KOPT-K1 (cell line): ENCODE measurements around the gene RAD9A.

Experiments
- H3K27ac ChIP-seq: fragments of 200-600 bp; sonication (generic); 2 replicates; pipeline ENCODE4 v1.5.1; 2016; ENCODE audit warnings: antibody characterized with exemption, mild to moderate bottlenecking, low read depth, low read length; ENCODE audit not compliant: poor library complexity, severe bottlenecking
- H3K36me3 ChIP-seq: fragments of 200-600 bp; sonication (generic); 2 replicates; pipeline ENCODE4 v1.5.1; 2017; ENCODE audit warnings: antibody characterized with exemption, mild to moderate bottlenecking, low read length, moderate library complexity; ENCODE audit not compliant: insufficient read depth
- H3K9me3 ChIP-seq: fragments of 200-600 bp; sonication (generic); 2 replicates; pipeline ENCODE4 v1.5.1; 2017; ENCODE audit warnings: antibody characterized with exemption, low read length, mild to moderate bottlenecking; ENCODE audit not compliant: insufficient read depth, poor library complexity, severe bottlenecking

Gene RAD9A

DNA sequence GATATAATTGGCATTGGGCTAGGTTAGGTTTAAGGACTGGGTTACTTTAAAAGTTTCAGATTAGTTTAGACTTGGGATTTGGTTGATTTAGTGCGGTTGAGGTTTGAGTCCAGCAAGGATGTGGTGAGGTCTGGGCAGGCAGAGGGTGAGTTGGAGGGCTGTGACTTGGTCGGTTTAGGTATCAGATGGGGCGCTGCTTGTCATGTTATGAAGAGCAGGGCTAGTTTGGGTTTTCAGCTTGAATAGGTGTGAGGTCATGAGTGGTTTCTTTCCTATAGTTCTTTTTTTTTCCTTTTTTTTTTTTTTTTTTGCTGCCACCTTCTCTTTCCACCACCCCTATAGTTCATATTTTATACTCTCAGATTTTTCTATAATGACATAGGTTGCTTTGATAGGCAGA is 23.2 kb upstream of the RAD9A start:
- Histone ChIP-seq H3K27ac (no peak overlapping the region), H3K36me3 (no peaks in the 10 kb centered on the region), H3K9me3 (no peaks in the 10 kb centered on the region)

DNA sequence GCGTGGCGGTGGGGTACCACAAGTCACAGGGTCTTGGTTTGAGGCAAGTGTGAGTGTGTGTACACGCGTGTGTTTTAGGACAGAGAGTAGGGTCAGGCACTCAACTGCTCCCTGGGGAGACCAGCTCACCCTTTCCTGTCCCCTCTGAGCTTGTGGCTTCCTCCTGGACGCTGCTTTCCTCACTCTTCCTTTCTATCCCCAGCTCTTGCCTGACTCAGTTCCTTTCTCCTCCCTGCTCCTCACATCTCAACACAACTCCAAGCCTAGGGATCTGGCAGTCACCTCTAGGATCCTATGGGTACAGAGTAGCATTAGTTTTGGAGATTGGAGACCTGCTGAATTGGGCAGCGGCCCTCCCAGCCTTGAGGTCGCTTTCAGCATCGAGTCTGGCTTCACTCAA is 22.5 kb upstream of the RAD9A start:
- no peak overlapping the region for H3K27ac ChIP-seq

DNA sequence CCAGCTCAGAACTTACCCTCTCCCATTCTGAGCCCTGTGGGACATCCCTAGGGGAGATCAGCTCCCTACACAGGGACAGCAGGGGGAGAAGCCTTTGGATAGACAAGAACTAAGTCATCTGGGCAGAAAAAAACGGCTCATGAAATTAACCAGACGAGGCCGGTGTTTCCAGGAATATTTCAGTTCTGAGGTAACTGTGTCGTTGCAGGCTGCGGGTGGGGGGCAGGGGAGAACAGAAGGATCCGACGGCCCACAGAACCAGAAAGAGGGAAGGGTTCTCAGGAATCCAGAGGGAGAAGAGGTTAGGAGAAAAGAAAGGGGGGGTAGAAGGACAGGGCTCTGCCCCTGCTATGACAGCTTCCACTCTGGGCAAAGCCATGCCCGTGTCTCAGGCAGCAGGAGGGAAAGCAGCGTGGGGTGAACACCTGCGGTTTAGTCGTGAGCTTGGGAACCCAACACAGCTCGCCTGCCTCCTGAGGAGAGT is 21.9 kb upstream of the RAD9A start:
- Histone ChIP-seq H3K36me3 (no peaks in the 10 kb centered on the region), H3K27ac (no peak overlapping the region), H3K9me3 (no peaks in the 10 kb centered on the region)

More for the DNA sequence above, 22.5 kb upstream of the RAD9A start:
- Histone ChIP-seq H3K36me3 (no peaks in the 10 kb centered on the region), H3K9me3 (no peaks in the 10 kb centered on the region)

DNA sequence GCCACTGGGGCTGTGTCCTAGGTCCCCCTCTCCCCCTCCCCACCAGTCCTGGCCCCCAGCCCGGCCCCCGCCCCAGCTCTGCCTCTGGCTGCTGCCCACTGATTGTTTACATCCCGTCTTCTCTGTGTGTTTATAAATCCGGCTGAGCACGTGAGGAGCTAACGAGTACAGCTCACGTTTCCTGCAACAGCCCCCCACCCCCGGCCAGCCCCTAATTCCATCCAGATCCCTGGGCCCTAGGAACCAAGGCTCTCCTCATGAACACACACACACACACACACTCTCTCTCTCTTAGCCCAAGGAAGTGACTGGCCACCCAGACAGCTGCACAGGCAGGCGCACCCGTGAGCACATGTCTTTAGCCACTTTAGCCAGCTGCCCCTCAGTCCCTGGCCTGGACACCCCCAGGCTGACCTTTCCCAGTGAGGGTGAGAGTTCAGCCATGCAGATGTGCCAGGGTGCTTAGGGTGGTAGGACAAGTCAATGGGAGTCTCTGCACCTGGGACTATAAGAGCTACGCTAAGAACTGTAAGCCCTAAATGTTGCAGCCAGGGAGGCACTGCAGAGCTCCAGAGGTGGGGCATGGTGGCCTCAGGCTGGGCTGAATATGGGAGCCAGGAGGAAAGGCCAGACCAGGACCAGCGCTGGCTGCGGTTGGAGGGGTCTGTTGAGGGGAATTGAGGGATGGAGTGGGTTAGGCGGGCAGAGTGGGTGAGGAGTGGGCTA is 21.3 kb upstream of the RAD9A start:
- no peak overlapping the region for H3K27ac ChIP-seq
- no peaks in the 10 kb centered on the region for H3K9me3 ChIP-seq
- H3K36me3 ChIP-seq: no peaks in the 10 kb centered on the region

DNA sequence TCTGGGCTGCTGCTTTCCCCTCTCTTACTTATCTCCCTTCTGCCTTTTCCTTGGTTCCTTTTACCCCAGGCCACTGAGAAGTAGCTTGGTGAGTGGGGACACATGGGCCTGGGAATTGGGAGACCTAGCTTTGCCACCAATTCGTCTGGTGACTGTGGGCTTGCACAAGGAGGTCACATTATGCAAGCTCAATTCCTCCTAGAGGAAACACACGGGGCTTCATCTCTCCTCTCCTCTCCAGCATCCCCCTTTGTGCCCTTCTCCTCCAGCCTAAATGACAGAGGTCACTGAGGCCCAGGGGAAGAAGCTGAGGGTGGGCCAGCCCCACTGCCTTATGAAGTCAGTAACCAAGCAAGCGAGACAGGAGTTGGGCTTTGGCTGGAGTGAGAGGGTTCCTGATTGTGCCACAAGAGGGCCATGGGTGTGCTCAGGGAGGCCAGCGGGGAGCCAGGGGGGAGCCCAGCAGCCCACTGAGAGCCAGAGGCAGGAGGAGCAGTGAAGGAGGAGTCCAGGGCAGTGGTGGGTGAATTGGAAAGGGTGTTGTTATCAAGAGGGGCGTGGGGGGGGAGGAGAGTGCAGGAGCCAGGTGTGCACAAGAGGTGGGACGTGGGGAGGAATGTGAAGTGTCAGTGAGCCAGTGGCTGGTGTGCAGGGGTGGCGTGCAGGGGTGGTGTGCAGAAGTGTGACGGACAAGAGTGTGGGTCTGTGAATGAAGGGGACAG is 20.4 kb upstream of the RAD9A start:
- H3K9me3 ChIP-seq: no peaks in the 10 kb centered on the region
- H3K27ac ChIP-seq: no peak overlapping the region
- no peaks in the 10 kb centered on the region for H3K36me3 ChIP-seq

DNA sequence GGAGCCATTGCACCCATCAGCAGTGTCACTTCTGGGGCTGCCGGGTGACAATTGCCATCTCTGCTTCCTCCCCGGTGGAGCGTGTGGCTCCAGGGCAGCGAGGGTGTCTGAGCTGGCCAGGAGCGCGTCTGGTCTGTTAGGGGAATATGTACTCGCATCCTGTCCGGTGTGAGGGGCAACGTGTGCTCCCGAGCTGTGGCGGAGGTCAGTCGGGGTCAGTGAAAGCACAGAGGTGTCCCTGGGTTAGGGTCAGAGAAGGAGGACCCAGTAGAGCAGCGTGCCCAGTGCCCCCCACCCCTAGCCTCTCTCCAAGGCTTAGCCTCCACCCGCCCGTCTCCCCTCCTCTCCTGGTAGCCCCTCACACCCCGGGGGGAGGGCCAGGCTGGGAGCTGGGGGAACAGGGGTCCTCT is 19.9 kb upstream of the RAD9A start:
- H3K9me3 ChIP-seq: no peaks in the 10 kb centered on the region
- H3K36me3 ChIP-seq: no peaks in the 10 kb centered on the region
- H3K27ac ChIP-seq: no peak overlapping the region

DNA sequence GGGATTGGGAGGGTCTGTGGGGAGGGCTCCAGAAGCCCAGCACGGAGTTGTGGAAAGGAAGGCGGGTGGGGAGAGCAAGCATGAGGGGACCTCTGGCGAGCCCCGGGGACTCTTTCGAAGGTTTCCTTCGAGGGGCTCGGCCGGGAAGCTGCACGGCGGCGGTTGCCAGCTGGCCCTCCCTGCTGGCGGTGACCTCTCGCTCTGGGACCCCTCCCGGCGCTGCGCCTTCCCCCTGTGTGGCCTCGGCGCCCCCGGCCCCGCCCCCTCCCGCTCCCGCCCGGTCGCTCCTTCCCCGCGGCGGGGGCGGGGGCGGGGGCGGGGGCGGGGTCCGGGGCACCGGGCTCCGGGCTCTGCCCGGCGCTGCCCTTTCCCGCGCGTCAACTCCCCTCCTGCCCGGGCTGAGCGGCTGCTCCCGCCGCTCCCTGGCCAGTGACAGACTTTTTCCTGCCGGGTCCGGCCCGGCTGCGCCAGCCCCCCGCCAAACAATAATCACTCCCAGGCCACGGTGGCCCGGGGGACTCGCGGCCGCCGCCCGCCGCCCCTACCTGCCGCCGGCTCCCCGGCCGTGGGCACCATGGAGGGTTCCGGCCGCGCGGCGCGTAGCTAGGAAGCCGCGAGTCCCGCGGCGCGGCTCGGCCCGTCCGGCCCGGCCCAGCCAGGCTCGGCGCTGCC is 19.3 kb upstream of the RAD9A start:
- no peaks in the 10 kb centered on the region for H3K36me3 ChIP-seq
- no peak overlapping the region for H3K27ac ChIP-seq
- no peaks in the 10 kb centered on the region for H3K9me3 ChIP-seq

DNA sequence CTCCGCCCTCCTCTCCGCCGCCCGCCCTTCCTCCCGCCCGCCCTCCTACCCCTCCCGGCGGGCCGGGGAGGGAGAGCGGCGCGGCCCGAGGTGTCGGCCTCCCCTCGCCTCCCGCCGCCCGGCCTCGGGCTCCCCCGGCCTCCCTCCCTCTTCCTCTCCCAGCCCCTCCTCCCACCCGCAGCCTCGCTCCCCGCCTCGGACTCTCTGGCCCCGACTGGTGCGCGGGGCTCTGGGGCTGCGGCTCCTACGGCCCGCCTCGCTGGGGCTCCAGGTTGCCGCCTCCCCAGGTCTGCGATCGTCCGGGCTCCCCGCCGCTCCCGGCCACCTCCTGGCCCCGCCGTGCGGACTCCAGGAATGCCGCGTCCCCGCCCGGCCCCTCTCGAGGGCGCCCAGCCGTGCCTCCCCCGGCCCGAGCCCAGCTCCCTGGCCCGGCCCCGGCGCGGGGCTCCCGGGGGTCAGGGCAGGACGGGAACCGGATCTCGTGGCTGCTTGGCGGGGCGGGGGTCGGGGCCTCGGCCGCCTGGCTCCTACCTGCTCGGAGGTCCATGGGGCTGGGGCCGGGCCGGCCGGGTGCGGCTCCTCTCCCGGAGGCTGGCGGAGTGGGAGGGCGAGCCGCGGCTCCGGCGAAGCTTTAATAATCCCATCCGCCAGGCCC is 18.7 kb upstream of the RAD9A start, which contains the start of gene CLCF1:
Gene CLCF1, minus strand, starts transcription at position 606 of the 655 bp plus-strand sequence. Its CDS starts 59 bp downstream, at position 547.
- Histone ChIP-seq H3K27ac (no peak within 1 kb of the TSS), H3K9me3 (no peaks in the 10 kb centered on the region), H3K36me3 (no peaks in the 10 kb centered on the region)

DNA sequence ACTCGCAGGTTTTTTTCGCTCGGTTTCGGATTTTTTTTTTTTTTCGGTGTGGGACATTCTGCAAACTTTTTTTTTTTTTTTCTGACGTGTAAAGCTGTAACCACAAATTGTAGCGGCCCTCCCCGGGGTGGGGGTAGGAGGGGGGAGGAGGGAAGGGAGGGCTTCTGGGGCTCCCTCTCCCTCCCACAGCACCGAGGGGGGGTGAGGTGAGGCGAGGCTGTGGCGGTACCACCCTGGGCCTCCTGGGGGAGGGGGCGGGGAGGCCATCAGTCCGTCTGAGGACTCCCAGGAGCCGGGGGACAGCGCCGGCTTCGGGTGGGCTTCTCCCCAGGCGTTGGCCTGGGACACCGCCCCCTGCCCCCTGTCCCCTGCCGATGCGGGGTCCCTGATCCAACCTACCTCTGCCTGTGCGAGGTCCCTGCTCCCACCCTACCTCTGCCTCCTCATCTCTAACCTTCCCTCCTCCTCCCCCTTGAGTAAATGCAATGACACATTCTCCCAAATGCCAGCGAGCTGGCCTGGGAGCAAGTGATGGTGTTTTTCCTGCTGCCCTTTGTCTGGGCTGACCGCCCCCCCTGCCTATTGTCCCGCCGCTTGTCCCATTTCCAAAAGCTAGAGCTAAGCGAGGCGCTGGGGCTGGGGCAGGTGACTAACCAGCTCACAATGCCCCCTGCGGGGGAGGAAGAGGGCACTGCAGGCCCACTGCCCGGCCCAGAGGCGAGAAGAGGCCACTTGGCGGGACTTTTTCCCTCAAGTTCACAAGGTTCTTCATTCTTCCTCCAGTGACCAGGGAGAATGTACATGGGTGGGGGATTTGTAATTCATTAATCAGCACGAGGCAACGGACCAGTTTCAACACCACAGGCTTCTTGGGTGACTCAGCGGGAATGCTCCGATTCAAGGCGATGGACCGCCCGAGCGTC is 17.9 kb upstream of the RAD9A start:
- no peaks in the 10 kb centered on the region for H3K9me3 ChIP-seq
- H3K27ac ChIP-seq: no peak overlapping the region

DNA sequence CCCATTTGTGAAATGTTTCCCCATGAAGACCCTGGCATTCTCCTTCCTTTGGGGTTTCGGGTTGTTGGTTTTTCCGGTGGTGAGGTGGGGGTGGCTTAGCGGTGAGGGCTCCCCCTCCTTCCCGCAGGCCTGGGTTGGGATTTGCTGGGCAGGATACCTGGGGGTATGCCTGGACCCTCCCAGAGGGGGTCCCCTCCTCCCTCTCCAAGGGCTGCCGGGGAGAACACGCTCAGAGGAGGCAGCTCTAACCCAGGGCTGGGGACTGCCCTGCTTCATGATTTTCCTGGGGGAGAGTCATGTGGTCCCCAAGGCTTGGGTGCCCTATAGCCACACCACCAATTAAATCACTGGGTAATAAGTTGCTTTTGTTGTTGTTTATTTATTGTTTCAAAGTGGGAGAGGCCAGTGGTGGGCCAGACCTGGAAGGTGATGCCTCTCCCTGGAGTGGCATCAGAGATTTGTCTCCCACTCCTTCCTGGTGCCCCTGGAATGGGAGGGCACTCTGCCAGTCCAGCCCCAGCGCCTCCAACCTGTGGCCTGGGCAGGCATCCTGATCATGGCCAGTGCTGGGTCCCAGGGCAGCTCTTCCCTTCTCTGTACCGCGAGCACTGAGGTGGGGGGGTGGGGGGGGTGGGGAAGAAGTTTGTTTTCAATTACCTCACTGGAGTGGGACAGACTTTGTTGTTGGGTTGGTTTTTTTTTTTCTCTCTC is 17.1 kb upstream of the RAD9A start:
- Histone ChIP-seq H3K9me3 (no peaks in the 10 kb centered on the region), H3K27ac (no peak overlapping the region), H3K36me3 (no peaks in the 10 kb centered on the region)

More for the DNA sequence above, 17.9 kb upstream of the RAD9A start:
- no peaks in the 10 kb centered on the region for H3K36me3 ChIP-seq

DNA sequence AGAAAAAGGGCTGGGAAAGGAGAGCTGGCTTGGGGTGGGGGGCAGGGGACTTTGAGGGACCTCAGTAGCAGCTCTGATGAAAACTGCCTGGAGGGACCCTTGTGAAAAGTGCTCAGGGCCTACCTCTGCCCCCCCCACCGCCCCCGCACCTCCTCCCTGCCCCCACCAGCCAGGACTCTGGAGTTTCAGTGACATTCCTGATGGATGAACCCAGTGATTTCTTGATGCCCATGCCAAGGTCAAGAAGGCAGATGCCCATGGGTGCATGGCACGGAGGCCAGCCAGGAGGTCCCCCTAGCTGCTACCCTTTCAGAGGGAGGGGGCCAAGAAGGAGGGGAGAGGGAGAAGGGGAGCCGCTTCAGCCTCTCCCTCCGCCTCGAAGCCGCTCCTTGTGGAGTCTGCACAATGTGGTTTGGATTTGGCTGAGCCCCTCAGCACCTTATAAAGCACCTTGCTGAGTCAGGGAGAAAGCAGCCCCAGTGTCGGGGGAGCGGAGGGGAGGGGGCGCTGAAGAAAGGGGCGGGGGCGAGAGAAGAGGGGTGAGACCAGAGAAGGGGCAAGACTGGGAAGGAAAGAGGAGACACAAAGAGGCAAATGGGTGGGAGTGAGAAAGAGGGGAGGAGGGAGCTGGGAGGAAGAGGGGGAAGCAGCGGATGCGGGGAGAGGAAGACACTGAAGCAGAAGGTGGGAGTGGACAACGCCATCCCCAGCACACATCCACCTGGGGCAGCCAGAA is 16.3 kb upstream of the RAD9A start:
- Histone ChIP-seq H3K9me3 (no peaks in the 10 kb centered on the region), H3K36me3 (no peaks in the 10 kb centered on the region), H3K27ac (no peak overlapping the region)

DNA sequence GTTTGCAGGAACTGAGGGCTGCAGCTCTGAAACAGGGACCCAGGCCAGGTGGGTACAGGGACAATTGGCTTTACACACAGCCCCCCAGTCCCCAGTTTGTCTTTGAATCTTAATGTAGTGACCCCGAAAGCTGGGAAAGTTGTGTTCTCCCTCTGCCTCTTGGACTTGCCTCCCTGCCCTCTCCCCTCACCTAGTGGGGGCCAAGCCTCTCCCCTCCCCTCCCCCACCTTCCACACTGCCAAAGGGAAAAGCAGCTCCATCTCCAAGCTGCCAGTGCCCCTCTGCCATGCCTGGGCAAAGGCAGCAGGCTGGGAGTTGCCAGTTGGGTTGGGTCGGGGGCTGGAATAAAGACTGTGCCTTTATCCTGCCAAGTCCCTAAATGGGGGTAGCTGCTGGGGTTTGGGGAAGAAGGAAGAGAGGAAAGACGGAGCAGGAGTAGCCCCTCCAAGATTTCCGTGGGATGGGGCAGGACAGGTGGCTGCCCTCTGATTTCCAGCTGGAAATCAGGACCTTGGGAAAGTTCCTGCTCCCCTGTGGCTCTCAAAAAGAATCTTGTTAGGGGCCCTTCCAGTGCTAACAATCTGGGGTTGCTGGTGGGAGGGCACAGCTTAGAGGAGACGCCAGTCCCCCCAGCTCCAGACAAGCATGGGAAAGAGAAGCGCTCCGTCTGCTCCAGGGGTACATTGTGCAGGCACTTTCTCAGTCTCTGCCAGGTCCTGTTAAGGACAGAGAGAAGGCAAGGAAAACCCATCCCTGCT is 15.5 kb upstream of the RAD9A start:
- no peaks in the 10 kb centered on the region for H3K9me3 ChIP-seq
- H3K36me3 ChIP-seq: no peaks in the 10 kb centered on the region
- H3K27ac ChIP-seq: no peak overlapping the region
